Osteocyte (in vitro differentiated cells): ENCODE results near the gene KDM3B. TPM values are rescaled to one million over a fixed set of nuclear protein-coding genes. Genes with fewer than 3 reads are reported as not detected.

Experiments used
- DNase-seq: peaks from one replicate; pipeline ENCODE4 v3.0.0; 2021; ENCODE audit warnings: mixed read lengths; ENCODE audit not compliant: unreplicated experiment; ENCODE audit errors: extremely low spot score
- H3K27ac Mint-ChIP-seq: one replicate; pipeline ENCODE4 v1.8.0; 2021; ENCODE audit warnings: mild to moderate bottlenecking, mixed read lengths; ENCODE audit not compliant: unreplicated experiment
- H3K27me3 Mint-ChIP-seq: one replicate; pipeline ENCODE4 v1.8.0; 2021; ENCODE audit warnings: mixed read lengths; ENCODE audit not compliant: unreplicated experiment
- H3K36me3 Mint-ChIP-seq: one replicate; pipeline ENCODE4 v1.8.0; 2021; ENCODE audit warnings: mixed read lengths; ENCODE audit not compliant: unreplicated experiment
- H3K4me1 Mint-ChIP-seq: one replicate; pipeline ENCODE4 v1.8.0; 2021; ENCODE audit warnings: mixed read lengths; ENCODE audit not compliant: unreplicated experiment
- H3K4me3 Mint-ChIP-seq: one replicate; pipeline ENCODE4 v1.8.0; 2021; ENCODE audit warnings: mild to moderate bottlenecking, moderate library complexity, mixed read lengths; ENCODE audit not compliant: unreplicated experiment
- H3K9me3 Mint-ChIP-seq: one replicate; pipeline ENCODE4 v1.8.0; 2021; ENCODE audit warnings: mixed read lengths; ENCODE audit not compliant: unreplicated experiment
- CTCF ChIP-seq: fragments of 200-600 bp; sonication (generic); IDR thresholded peaks from 2 replicates; pipeline ENCODE4 v1.5.0; 2021; ENCODE audit warnings: antibody characterized with exemption, mild to moderate bottlenecking, moderate library complexity
- total RNA-seq: library from RNA; stranded (reverse); gene quantifications from 2 replicates; pipeline ENCODE4 v1.2.1, GENCODE V29; 2021

Gene KDM3B
- total RNA-seq, 1 donor from 2014 or later = 65.2 TPM

- no peak for DNase-seq
- no peaks in the 10 kb centered on the region for H3K9me3 Mint-ChIP-seq
- peak overlapping the region; percentile 89 for H3K4me3 Mint-ChIP-seq
- no peaks in the 10 kb centered on the region for H3K27me3 Mint-ChIP-seq
- peak overlapping the region; percentile 91 for H3K27ac Mint-ChIP-seq
- peaks cover 8% of the 10 kb centered on the region for H3K36me3 Mint-ChIP-seq
- peaks cover 38% of the 10 kb centered on the region for H3K4me1 Mint-ChIP-seq
- no peak for TF ChIP-seq CTCF
These were observed 1.9 kb downstream of the KDM3B start for GRCh38 chr5:138354387-138354786.

- TF ChIP-seq CTCF = no peak
- Mint-ChIP-seq H3K36me3 (peaks cover 8% of the 10 kb centered on the region), H3K27ac (peak overlapping the region; percentile 91), H3K4me1 (peaks cover 41% of the 10 kb centered on the region), H3K9me3 (no peaks in the 10 kb centered on the region), H3K27me3 (no peaks in the 10 kb centered on the region), H3K4me3 (peak overlapping the region; percentile 89)
- no peak for DNase-seq
These were observed 2.5 kb downstream of the KDM3B start for GRCh38 chr5:138354926-138355378.

GRCh38 chr5:138359621-138360020, 7.1 kb downstream of the KDM3B start:
- no peak for DNase-seq
- Mint-ChIP-seq H3K4me1 (peaks cover 32% of the 10 kb centered on the region), H3K27ac (peak overlapping the region; percentile 10), H3K36me3 (peaks cover 2% of the 10 kb centered on the region), H3K27me3 (no peaks in the 10 kb centered on the region), H3K4me3 (no peak overlapping the region), H3K9me3 (no peaks in the 10 kb centered on the region)
- no peak for TF ChIP-seq CTCF

GRCh38 chr5:138360941-138361452, 8.5 kb downstream of the KDM3B start:
- no peak overlapping the region for H3K4me3 Mint-ChIP-seq

GRCh38 chr5:138364576-138364975, 12.1 kb downstream of the KDM3B start:
- DNase-seq = no peak
- no peak for TF ChIP-seq CTCF
- H3K36me3 Mint-ChIP-seq = peaks cover 2% of the 10 kb centered on the region
- no peaks in the 10 kb centered on the region for H3K9me3 Mint-ChIP-seq
- H3K27me3 Mint-ChIP-seq = no peaks in the 10 kb centered on the region
- H3K27ac Mint-ChIP-seq = no peak overlapping the region
- H3K4me1 Mint-ChIP-seq = peaks cover 29% of the 10 kb centered on the region
- no peak overlapping the region for H3K4me3 Mint-ChIP-seq

More at GRCh38 chr5:138360941-138361452, 8.5 kb downstream of the KDM3B start:
- DNase-seq = no peak
- H3K4me1 Mint-ChIP-seq = peaks cover 19% of the 10 kb centered on the region
- H3K27ac Mint-ChIP-seq = peak overlapping the region; percentile 38
- H3K27me3 Mint-ChIP-seq = no peaks in the 10 kb centered on the region
- peaks cover 2% of the 10 kb centered on the region for H3K36me3 Mint-ChIP-seq
- no peaks in the 10 kb centered on the region for H3K9me3 Mint-ChIP-seq
- TF ChIP-seq CTCF = no peak
